K562 (cell line): Measurements from ENCODE around the gene BAG1. TPM values are rescaled to one million over a fixed set of nuclear protein-coding genes. Genes with fewer than 3 reads are reported as not detected.

Source experiments
- ARID2 ChIP-seq: fragments of 450-650 bp; IDR thresholded peaks from 2 replicates; pipeline ENCODE4 v1.6.1; 2017; ENCODE audit warnings: antibody characterized with exemption, mild to moderate bottlenecking
- ARNT ChIP-seq, 2 experiments: fragments of 450-650 bp; IDR thresholded peaks; 2 replicates each; pipeline ENCODE4 v1.6.1; 2016; ENCODE audit warnings: mild to moderate bottlenecking in 1 of 2
- ELF4 ChIP-seq: fragments of 450-650 bp; formaldehyde crosslinking; IDR thresholded peaks from 2 replicates; pipeline ENCODE4 v1.4.0; 2022; ENCODE audit warnings: missing genetic modification characterization
- EWSR1 ChIP-seq: fragments of 450-650 bp; IDR thresholded peaks from 2 replicates; pipeline ENCODE4 v1.6.1; 2018; ENCODE audit warnings: borderline replicate concordance, mild to moderate bottlenecking, low read depth, moderate library complexity; ENCODE audit not compliant: partially characterized antibody
- GABPA ChIP-seq: fragments of 200-800 bp; sonication (Bioruptor generic); conservative IDR thresholded peaks from 2 replicates; pipeline ENCODE4 v1.6.1; 2016; ENCODE audit warnings: low read depth, missing genetic modification characterization, missing compliant biosample characterization
- JUND ChIP-seq, 2 experiments: IDR thresholded peaks; 2 replicates in 1 of 2; 3 replicates in 1 of 2; pipeline ENCODE4 v1.6.1; 2011; ENCODE audit warnings: borderline replicate concordance in 2 of 2, low read depth in 2 of 2, low read length in 2 of 2, improper control_type of control experiment in 1 of 2, missing biosample characterization in 1 of 2, missing genetic modification characterization in 1 of 2, missing genetic modification reagents in 1 of 2
- KAT7 ChIP-seq: sonication (generic); formaldehyde crosslinking; IDR thresholded peaks from 2 replicates; pipeline ENCODE4 v1.8.0; 2022; ENCODE audit warnings: missing genetic modification reagents, mild to moderate bottlenecking, borderline replicate concordance
- NFIX ChIP-seq: fragments of 250-450 bp; sonication (Bioruptor Pico); IDR thresholded peaks from 2 replicates; pipeline ENCODE4 v1.4.0; 2020; ENCODE audit warnings: low read depth, mild to moderate bottlenecking, moderate library complexity
- NRF1 ChIP-seq, 2 experiments: fragments of 450-650 bp; IDR thresholded peaks in 1 of 2; conservative IDR thresholded peaks in 1 of 2; 2 replicates each; pipeline ENCODE4 v1.6.1; 2014; ENCODE audit warnings: mild to moderate bottlenecking in 2 of 2
- PHF20 ChIP-seq: fragments of 450-650 bp; IDR thresholded peaks from 2 replicates; pipeline ENCODE4 v1.6.1; 2018; ENCODE audit not compliant: partially characterized antibody
- PRMT5 ChIP-seq: sonication (generic); formaldehyde crosslinking; IDR thresholded peaks from 2 replicates; pipeline ENCODE4 v1.5.0; 2020; ENCODE audit warnings: missing genetic modification reagents
- PRPF4 ChIP-seq: fragments of 200-400 bp; formaldehyde crosslinking; IDR thresholded peaks from one replicate; pipeline ENCODE4 v1.6.1; 2017; ENCODE audit warnings: low read length, low read depth, mild to moderate bottlenecking; ENCODE audit not compliant: insufficient read depth, poor library complexity, severe bottlenecking
- RHOXF2B ChIP-seq: fragments of 250-450 bp; sonication (Bioruptor Pico); conservative IDR thresholded peaks from 2 replicates; pipeline ENCODE4 v1.5.1; 2021
- RUNX1 ChIP-seq: sonication (generic); IDR thresholded peaks from 2 replicates; pipeline ENCODE4 v1.6.1; 2016; ENCODE audit warnings: antibody characterized with exemption, low read depth
- SMARCA5 ChIP-seq: fragments of 450-650 bp; IDR thresholded peaks from 2 replicates; pipeline ENCODE4 v1.6.1; 2016
- TRIM25 ChIP-seq: fragments of 450-650 bp; IDR thresholded peaks from 2 replicates; pipeline ENCODE4 v1.7.0; 2016; ENCODE audit warnings: borderline replicate concordance
- ZNF146 ChIP-seq: IDR thresholded peaks from one replicate; pipeline ENCODE4 v1.6.1; 2018; ENCODE audit warnings: missing compliant biosample characterization; ENCODE audit not compliant: unreplicated experiment
- ZNF175 ChIP-seq: fragments of 200-800 bp; sonication (Bioruptor generic); IDR thresholded peaks from 2 replicates; pipeline ENCODE4 v1.6.1; 2016; ENCODE audit warnings: low read depth, mild to moderate bottlenecking, missing genetic modification characterization, missing compliant biosample characterization
- ZNF398 ChIP-seq: fragments of 250-450 bp; sonication (Bioruptor Pico); IDR thresholded peaks from 2 replicates; pipeline ENCODE4 v1.8.0; 2021; ENCODE audit warnings: moderate library complexity, mild to moderate bottlenecking, inconsistent platforms
- ZNF431 ChIP-seq: sonication (generic); formaldehyde crosslinking; IDR thresholded peaks from 2 replicates; pipeline ENCODE4 v1.8.0; 2022; ENCODE audit warnings: mild to moderate bottlenecking, missing genetic modification reagents
- ZNF518B ChIP-seq: fragments of 250-450 bp; sonication (Bioruptor Pico); IDR thresholded peaks from 2 replicates; pipeline ENCODE4 v1.5.0; 2021; ENCODE audit warnings: mild to moderate bottlenecking, moderate library complexity
- polyA plus RNA-seq, 8 experiments: library from polyadenylated mRNA; depleted of rRNA in 4 of 8; stranded (reverse) in 5 of 8; unstranded in 3 of 8; fragments of >200 nt; fragmentation: Nextera tagmentation in 2 of 8; fragmentation: Illumina TruSeq in 1 of 8; extraction: Ambion mirVana in 2 of 8; extraction: Trizol in 1 of 8; gene quantifications; 2 replicates each; pipeline versions ENCODE4 v1.2.1 to v1.2.3, GENCODE V29; 2011 to 2014; ENCODE audit warnings: inconsistent platforms in 1 of 8, missing spikeins in 1 of 8
- total RNA-seq, 7 experiments: library from RNA; depleted of rRNA in 6 of 7; stranded (reverse); fragments of >200 nt in 6 of 7; fragmentation: Illumina TruSeq in 2 of 7; extraction: Trizol in 2 of 7; gene quantifications; 2 replicates each; pipeline versions ENCODE4 v1.2.1 to v1.2.3, GENCODE V29; 2011 to 2021; ENCODE audit warnings: low replicate concordance in 1 of 7

The BAG1 gene
- total and polyA plus RNA-seq, 9 of the 15 experiments (the other 6 are each of a cell fraction or from before 2014, with no cell fraction given): 9.7 to 106 (median 56.9) TPM

- no peak for TF ChIP-seq ZNF146 (CRISPR knock-in tag)
- TF ChIP-seq KAT7 (CRISPR knock-in tag): no peak
- no peak for TF ChIP-seq PRPF4
- no peak for TF ChIP-seq ZNF398 (CRISPR knock-in tag)
- no peak for TF ChIP-seq SMARCA5
- TF ChIP-seq RUNX1: no peak
- TF ChIP-seq RHOXF2B: no peak
- peak; percentile 46; the same call in 1 of the 2 replicates for TF ChIP-seq JUND (IDR thresholded peaks at IDR 0.05; ENCODE audit: borderline replicate concordance, low read depth, low read length)
- peak; percentile 54; the same call in 1 of the 3 replicates for TF ChIP-seq JUND (tag; IDR thresholded peaks at IDR 0.05; ENCODE audit: borderline replicate concordance, low read depth, low read length)
- TF ChIP-seq PRMT5 (CRISPR knock-in tag): no peak
- no peak for TF ChIP-seq ZNF431 (CRISPR knock-in tag)
- TF ChIP-seq ZNF518B (CRISPR knock-in tag): no peak
- no peak for TF ChIP-seq ELF4 (CRISPR knock-in tag)
- peak; percentile 88 for TF ChIP-seq ZNF175 (CRISPR knock-in tag)
- TF ChIP-seq TRIM25: no peak
- peak; percentile 64 for TF ChIP-seq GABPA
- TF ChIP-seq NFIX: no peak
- peak in 1 of 2 experiments; percentile 88; a peak in 2 of 4 replicates for TF ChIP-seq ARNT (IDR thresholded peaks at IDR 0.05)
- no peak for TF ChIP-seq PHF20
- no peak for TF ChIP-seq EWSR1
- TF ChIP-seq ARID2: no peak
- peak; percentile 80 to 84 for TF ChIP-seq NRF1 (conservative IDR thresholded peaks at IDR 0.05 in 1 of 2, IDR thresholded peaks at IDR 0.05 in 1 of 2)
Observed at GRCh38 chr9:33239921-33240320, 24.6 kb downstream of the BAG1 start, which contains the start of gene SPINK4 (continued).
